GM19438 (cell line): ENCODE measurements around the gene TFCP2L1.

Experiments used
- ATAC-seq: cut with Tn5 transposase; IDR thresholded peaks from one replicate; pipeline ENCODE4 v1.9.1; 2021; ENCODE audit warnings: low read depth; ENCODE audit not compliant: unreplicated experiment

The TFCP2L1 gene

DNA sequence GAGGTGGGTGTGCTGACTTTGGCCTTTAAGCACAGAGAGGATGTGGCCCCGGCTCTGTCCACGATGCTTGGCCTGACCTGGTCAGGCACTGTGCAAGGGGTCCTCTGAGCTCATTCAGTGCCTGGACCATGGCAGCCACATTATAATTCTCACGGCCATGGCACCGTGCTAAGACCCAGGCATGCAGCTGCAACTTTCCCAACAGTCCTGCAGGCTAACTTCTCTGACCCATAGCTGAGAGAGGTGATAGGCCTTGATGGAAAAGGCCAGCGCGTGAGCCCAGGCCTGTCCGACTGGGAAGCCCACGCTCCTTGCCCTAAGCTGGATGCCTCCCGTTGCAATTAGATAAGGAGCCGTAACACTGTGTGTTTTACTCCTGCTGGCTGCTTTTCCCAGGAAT lies 99.9 kb downstream of the TFCP2L1 start:
- ATAC-seq, result no peak

DNA sequence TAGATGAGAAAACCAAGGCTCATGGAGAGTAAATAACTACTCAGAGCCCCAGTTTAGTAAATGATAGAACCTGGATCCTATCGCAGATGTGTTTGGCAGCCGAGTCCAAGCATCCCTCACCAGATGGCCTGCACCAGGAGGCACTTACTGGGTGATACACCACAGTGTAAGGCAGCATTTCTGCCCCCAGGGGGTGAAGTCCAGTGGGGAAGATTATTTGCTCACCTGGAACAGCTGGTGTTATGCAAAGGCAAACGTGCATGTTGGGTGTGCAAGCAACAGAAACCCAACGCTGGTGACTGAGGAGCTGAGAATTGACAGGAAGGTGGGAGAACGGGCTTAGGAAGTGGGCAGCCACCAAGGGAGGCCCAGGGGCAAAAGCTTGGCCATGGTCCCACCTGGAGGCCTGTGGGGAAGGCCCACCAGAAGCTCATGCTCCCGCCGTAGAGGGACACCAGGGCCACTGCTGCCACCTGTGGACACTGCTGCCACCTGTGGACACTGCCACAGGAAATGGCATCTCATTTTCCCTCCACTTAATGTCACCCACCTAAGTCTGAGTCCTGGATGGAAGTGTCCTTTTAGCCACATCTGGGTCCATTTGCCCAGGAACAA lies 100.6 kb downstream of the TFCP2L1 start:
- ATAC-seq, result no peak

DNA sequence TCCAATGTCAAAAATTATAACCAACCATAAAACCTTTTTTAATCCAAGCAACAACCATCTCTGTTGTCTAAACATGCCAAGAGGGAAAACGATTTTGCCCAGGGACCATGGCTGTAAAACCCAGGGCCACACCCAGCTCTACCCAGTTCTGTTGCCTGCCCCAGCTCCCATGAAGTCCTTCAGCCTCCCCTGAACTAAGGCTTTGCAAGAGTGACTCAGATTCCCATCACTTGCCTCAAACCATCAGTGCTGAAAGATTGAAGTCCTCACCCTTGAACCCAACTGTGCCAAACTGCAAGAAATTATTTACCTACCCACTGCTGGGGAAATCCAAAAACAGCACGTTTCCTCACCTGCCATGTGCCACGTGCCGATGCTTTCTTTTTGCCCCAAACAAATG lies 102.5 kb downstream of the TFCP2L1 start:
- ATAC-seq, result no peak

DNA sequence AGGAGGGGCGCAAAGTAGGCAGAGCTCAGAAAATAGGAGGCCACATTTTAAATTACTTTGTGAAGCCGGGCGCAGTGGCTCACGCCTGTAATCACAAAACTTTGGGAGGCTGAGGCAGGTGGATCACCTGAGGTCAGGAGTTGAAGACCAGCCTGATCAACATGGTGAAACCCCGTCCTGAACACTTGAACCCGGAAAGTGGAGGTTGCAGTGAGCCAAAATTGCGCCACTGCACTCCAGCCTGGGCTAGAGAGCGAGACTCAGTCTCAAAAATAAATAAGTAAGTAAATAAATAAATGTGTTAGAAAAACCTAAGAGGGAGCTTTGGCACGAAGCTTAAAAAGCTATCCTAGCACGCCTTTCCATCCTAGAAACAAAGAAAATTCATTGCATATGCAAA lies 105.5 kb downstream of the TFCP2L1 start:
- ATAC-seq, result no peak

DNA sequence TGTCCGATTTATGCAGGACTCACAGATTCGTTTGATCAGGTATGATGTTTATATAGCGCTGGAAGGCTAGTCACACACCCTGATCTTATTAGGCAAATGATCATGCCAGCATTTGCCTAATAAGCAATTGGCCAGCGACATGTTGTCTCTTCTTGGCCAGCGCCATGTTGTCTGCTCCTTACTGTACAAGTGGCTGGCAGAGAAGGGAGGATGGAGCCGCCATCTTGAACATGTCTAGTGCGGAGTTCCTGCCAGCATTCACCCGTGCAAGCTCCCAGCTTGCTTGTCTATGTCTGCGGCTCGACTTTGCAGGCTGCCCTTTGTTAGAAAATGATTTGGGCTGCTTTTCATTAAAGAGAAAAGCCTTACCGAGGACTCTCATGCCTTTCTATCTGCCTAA lies 106.3 kb downstream of the TFCP2L1 start:
- no peak for ATAC-seq

DNA sequence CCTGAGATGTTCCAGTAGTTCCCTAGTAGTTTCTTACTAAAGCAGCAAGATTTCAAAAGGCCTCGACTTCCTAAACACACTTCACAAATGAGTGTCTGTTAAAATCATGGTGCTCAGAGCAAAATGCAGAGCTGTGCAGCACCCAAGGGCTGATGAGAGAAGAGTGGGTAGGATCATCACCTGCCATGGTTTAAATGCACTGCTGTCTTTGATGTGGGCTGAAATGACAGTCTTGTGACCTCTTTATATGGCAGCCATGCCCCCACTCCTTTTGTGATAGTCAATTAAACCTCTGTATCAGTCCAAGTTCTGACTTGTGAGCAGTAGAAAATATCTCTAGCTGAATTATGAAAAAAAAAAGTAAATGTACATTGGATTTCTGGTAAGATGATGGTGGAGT lies 107.1 kb downstream of the TFCP2L1 start:
- ATAC-seq, result no peak

DNA sequence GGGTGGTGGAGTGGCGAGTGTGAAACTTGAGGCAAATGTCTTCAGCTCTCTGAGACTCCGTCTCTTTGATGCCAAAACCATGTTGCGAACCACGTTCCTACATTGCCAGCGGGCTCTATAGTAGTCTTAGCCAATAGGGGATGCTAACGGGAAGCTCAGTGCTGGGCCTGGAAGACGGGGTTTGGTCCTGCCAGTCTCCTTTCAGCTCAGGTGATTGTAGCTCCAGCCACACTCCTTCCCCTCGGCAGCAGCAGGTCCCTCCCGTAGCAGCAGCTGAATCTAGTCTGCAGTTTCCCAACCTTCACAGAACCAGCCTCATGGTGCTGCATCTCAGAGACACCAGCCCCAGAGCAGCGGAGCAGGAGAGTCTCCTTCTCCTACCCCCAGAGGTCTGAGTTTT lies 109.7 kb downstream of the TFCP2L1 start:
- ATAC-seq, result no peak

DNA sequence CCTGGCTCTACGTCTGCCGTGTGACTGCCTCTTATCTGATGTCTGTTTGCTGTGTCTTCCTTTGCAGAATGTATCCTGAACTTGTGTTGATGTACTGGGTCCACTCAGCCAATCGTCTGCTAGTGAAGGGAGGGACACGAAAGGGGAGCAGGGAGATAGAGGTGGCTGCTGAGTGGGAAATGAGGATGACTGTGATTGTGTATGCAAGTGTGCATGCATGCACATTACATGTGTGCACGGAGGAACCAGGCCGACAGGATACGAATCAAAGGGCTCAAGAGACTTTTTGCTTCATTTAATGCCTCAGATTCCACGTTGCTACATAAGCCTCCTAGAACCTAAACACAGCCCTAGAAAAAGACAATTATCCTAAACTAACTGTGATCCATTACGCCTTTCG lies 111.2 kb downstream of the TFCP2L1 start:
- ATAC-seq, result no peak

DNA sequence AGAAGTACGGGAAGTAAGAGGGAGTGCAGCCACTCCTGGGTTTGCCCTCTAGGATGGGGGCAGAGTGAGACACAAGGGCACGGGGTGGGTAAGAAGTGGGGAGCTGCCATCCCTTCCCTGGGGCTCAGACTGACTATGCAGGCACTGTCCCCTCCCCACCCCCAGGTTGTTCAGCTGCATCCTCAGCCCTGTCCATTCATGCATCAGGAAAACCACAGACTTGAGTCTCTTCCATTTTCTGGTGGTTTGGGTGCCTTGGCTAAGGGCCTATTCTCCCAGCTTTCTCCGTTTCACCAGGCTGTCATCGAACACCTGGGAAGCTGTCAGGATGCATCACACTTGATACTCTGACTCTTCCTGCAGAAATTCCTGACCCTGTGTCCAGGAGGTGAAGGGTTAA lies 111.9 kb downstream of the TFCP2L1 start:
- no peak for ATAC-seq

DNA sequence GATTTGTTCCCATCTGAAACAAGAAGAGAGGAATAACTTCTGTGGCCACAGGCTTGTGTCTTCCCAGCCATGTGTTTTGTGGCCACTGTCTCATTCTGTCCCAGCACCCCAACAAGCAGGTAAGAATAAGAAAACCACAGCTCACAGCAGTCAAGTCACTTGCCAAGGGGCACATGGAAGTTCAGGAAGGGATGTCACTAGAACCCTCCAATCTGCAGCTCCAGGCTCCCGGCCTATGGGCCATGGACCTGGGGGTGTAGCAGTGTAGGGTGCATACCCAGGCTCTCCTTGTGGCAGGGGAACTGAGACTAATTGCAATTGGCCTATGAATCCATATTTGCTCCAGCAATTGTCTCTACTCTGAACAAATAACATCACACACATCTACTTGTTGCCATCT lies 112.5 kb downstream of the TFCP2L1 start:
- no peak for ATAC-seq

DNA sequence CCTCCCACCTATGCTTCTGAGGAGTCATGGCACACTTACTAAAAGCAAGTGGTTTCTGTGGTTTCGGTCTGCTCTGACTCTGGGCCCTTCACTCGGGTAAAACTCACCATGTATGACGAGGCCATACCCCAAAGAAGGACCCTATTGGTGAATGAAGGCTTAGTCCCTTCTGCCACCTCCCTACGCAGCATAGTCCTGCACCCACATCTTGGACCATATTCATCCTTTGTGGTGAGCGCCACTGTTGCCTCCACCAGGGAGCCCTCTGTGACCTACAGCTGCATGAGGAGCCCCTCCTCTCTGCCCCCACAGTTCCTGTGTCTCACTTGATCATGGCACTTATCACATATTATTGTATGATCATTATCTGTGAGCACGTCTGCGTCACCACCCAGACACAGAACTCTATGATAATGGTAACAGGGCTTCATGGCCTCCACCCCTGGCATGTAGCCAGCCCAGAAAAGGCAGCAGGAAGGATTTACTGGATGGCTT lies 113.3 kb downstream of the TFCP2L1 start:
- no peak for ATAC-seq

DNA sequence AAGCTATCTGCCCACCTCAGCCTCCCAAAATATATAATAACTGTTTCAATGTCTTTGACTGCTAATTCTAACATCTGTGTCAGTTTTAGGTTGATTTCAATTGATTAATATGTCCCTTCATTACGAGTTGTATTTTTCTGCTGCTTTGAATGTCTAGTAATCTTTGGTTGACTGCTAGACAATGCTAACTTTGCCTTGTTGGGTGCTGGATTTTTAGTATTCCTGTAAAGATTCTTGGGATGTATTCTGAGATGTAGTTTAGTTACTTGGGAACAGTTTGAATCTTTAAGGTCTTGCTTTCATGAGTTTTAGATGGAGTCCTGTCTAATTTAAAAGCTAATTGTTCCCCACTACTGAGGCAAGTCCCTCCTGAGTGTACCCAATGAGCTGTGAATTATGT lies 114.4 kb downstream of the TFCP2L1 start:
- ATAC-seq, result no peak

DNA sequence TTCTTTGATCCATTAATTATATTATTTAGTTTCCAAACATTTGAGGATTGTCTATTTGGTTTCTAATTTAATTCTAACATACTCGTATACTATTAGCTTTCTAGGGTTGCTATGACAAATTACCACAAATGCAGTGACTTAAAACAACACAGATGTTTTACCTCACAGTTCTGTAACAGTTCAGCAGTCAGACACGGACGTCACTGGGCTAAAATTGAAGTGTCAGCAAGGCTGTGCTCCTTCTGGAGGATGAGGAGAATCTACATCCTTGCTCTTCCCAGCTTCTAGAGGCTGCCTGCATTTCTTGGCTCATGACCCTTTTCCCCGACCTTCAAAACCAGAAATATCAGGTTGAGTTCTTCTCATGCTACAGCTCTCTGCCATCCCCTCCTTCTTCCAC lies 117.6 kb downstream of the TFCP2L1 start:
- ATAC-seq, result no peak
